ENCODE results near the gene ELFN2. TPM values are rescaled to one million over a fixed set of nuclear protein-coding genes. Genes with fewer than 3 reads are reported as not detected.

ELFN2 gene
- total and polyA plus RNA-seq, 4 donors: 0.62 to 6.8 (median 1.6) TPM

GRCh38 chr22:37334461-37334858, 92.8 kb downstream of the ELFN2 start:
- ATAC-seq (ENCODE audit: insufficient read depth, low FRiP score) (no peak), DNase-seq (no peak)
- H3K9ac ChIP-seq (ENCODE audit: insufficient read depth in 1 of 2, low read length in 2 of 2): no peak overlapping the region
- H3K36me3 ChIP-seq (ENCODE audit: control insufficient read depth in 4 of 4, insufficient read depth in 4 of 4, low read length in 4 of 4): no peaks in the 10 kb centered on the region
- no peak overlapping the region for H3K27ac ChIP-seq (ENCODE audit: low read depth in 1 of 2, low read length in 1 of 2)
- H3K4me1 ChIP-seq (ENCODE audit: control insufficient read depth in 5 of 5, insufficient read depth in 5 of 5, low read length in 5 of 5): peaks cover 0 to 10% (median 0%) of the 10 kb centered on the region in 5 donors
- H3K27me3 ChIP-seq (ENCODE audit: control insufficient read depth in 3 of 3, insufficient read depth in 3 of 3, low read length in 2 of 3): peaks cover 0 to 39% (median 38%) of the 10 kb centered on the region in 3 donors
- 3 to 5% methylated on average over 31 to 42 of the region's 42 CpGs for WGBS, 2 donors
- no peaks in the 10 kb centered on the region for H3K9me3 ChIP-seq (ENCODE audit: control insufficient read depth in 4 of 4, insufficient read depth in 3 of 4, low read length in 3 of 4)
- TF ChIP-seq CTCF (IDR thresholded peaks at IDR 0.05; ENCODE audit: control extremely low read depth, extremely low read depth): no peak
- H3K4me3 ChIP-seq: no peak overlapping the region

- Histone ChIP-seq H3K4me1 (ENCODE audit: control insufficient read depth in 5 of 5, insufficient read depth in 5 of 5, low read length in 5 of 5) (peaks cover 0 to 10% (median 0%) of the 10 kb centered on the region in 5 donors), H3K27me3 (ENCODE audit: control insufficient read depth in 3 of 3, insufficient read depth in 3 of 3, low read length in 2 of 3) (peaks cover 0 to 39% (median 38%) of the 10 kb centered on the region in 3 donors), H3K9ac (ENCODE audit: insufficient read depth in 1 of 2, low read length in 2 of 2) (no peak overlapping the region), H3K36me3 (ENCODE audit: control insufficient read depth in 4 of 4, insufficient read depth in 4 of 4, low read length in 4 of 4) (no peaks in the 10 kb centered on the region), H3K27ac (ENCODE audit: low read depth in 1 of 2, low read length in 1 of 2) (no peak overlapping the region), H3K9me3 (ENCODE audit: control insufficient read depth in 4 of 4, insufficient read depth in 3 of 4, low read length in 3 of 4) (no peaks in the 10 kb centered on the region), H3K4me3 (no peak overlapping the region)
- no peak for DNase-seq
- no peak for ATAC-seq (ENCODE audit: insufficient read depth, low FRiP score)
- no peak for TF ChIP-seq CTCF (IDR thresholded peaks at IDR 0.05; ENCODE audit: control extremely low read depth, extremely low read depth)
- 39 to 40% methylated on average over 11 of the region's 11 CpGs for WGBS, 2 donors
These were observed 93.4 kb downstream of the ELFN2 start for GRCh38 chr22:37333724-37334460.

DNA sequence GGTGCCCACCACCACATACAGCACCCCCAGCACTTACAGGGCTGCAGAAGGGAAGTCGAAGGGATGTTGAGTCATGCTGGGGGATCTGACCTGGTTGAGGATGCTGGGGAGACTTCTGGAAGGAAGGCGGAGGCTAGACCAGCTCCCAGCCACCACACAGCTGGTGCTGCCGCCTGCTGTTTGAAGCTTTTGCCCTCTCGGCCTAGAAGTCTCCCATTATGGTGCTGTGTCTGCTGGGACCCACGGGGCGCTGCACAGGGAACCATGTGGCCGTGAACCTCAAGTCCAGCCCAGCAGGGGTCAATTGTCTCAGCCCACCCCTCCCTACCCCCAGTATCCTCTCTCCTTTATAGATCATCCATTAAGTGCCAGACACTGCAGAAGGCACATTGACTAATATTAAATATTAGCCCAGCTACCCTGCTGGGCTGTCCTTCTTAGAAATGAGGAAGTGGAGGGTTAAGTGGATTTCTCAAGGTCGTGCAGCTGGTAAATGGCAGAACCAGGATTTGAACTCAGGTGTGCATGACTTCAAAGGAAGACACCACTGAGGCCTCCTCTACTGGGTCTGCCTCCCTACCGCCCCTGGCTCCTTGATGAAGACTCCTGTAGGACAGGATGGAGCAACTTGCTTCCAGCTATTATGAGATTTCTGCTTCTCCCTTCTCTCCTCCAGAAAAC, 95.3 kb downstream of the ELFN2 start:
- TF ChIP-seq CTCF (IDR thresholded peaks at IDR 0.05; ENCODE audit: control extremely low read depth, extremely low read depth): no peak
- no peak overlapping the region for H3K4me3 ChIP-seq
- ATAC-seq (ENCODE audit: insufficient read depth, low FRiP score): no peak
- H3K4me1 ChIP-seq (ENCODE audit: control insufficient read depth in 5 of 5, insufficient read depth in 5 of 5, low read length in 5 of 5): peaks cover 0 to 10% (median 0%) of the 10 kb centered on the region in 5 donors
- H3K36me3 ChIP-seq (ENCODE audit: control insufficient read depth in 4 of 4, insufficient read depth in 4 of 4, low read length in 4 of 4): no peaks in the 10 kb centered on the region
- H3K9ac ChIP-seq (ENCODE audit: insufficient read depth in 1 of 2, low read length in 2 of 2): no peak overlapping the region
- no peaks in the 10 kb centered on the region for H3K9me3 ChIP-seq (ENCODE audit: control insufficient read depth in 4 of 4, insufficient read depth in 3 of 4, low read length in 3 of 4)
- no peak overlapping the region for H3K27ac ChIP-seq (ENCODE audit: low read depth in 1 of 2, low read length in 1 of 2)
- DNase-seq: no peak
- peaks cover 0 to 46% (median 43%) of the 10 kb centered on the region in 3 donors for H3K27me3 ChIP-seq (ENCODE audit: control insufficient read depth in 3 of 3, insufficient read depth in 3 of 3, low read length in 2 of 3)
- WGBS, 2 donors: 69 to 77% methylated on average over 9 of the region's 9 CpGs
